NOMO-1 treated with dmso at 0.1 percent for 144 hours (cell line): ENCODE results near the gene CDON.

Experiments used
- DNase-seq: peaks from one replicate; lab custom pipeline; 2025; ENCODE audit not compliant: unreplicated experiment; lab: John Stamatoyannopoulos, UW

CDON gene

GRCh38 chr11:125957618-125958332 is 104.9 kb downstream of the CDON start:
- no peak for DNase-seq

GRCh38 chr11:125956391-125957134 is 106.1 kb downstream of the CDON start:
- no peak for DNase-seq

- no peak for DNase-seq
Measured at GRCh38 chr11:125955856-125956255, 106.8 kb downstream of the CDON start.

GRCh38 chr11:125954945-125955640 is 107.6 kb downstream of the CDON start:
- no peak for DNase-seq

GRCh38 chr11:125954123-125954944 is 108.3 kb downstream of the CDON start:
- no peak for DNase-seq

GRCh38 chr11:125953401-125953935 is 109.2 kb downstream of the CDON start:
- DNase-seq, result no peak

- no peak for DNase-seq
Measured at GRCh38 chr11:125952973-125953372, 109.7 kb downstream of the CDON start.

GRCh38 chr11:125952559-125952958 is 110.1 kb downstream of the CDON start:
- DNase-seq, result no peak

GRCh38 chr11:125951731-125952130 is 110.9 kb downstream of the CDON start:
- no peak for DNase-seq

- DNase-seq, result no peak
Measured at GRCh38 chr11:125950696-125951651, 111.7 kb downstream of the CDON start.

GRCh38 chr11:125950178-125950490 is 112.5 kb downstream of the CDON start:
- no peak for DNase-seq

GRCh38 chr11:125949271-125950177 is 113.1 kb downstream of the CDON start:
- no peak for DNase-seq

- no peak for DNase-seq
Measured at GRCh38 chr11:125948278-125949051, 114.2 kb downstream of the CDON start.

GRCh38 chr11:125947419-125948277 is 115.0 kb downstream of the CDON start:
- DNase-seq, result no peak

- DNase-seq, result no peak
Measured at GRCh38 chr11:125946712-125947418, 115.8 kb downstream of the CDON start.

- no peak for DNase-seq
Measured at GRCh38 chr11:125945797-125946520, 116.7 kb downstream of the CDON start, which contains the start of gene VSIG10L2. Gene VSIG10L2, plus strand, starts transcription at chr11:125946044. Its CDS starts 12 bp downstream, at chr11:125946056.
